Measurements from ENCODE around the gene CAMTA1. TPM values are rescaled to one million over a fixed set of nuclear protein-coding genes. Genes with fewer than 3 reads are reported as not detected.
A peak's percentile ranks its signal among the peaks of the same experiment; 100 is the strongest.

CAMTA1 gene
- total RNA-seq, 1 experiment from 2014 or later: 50.3 TPM

DNA sequence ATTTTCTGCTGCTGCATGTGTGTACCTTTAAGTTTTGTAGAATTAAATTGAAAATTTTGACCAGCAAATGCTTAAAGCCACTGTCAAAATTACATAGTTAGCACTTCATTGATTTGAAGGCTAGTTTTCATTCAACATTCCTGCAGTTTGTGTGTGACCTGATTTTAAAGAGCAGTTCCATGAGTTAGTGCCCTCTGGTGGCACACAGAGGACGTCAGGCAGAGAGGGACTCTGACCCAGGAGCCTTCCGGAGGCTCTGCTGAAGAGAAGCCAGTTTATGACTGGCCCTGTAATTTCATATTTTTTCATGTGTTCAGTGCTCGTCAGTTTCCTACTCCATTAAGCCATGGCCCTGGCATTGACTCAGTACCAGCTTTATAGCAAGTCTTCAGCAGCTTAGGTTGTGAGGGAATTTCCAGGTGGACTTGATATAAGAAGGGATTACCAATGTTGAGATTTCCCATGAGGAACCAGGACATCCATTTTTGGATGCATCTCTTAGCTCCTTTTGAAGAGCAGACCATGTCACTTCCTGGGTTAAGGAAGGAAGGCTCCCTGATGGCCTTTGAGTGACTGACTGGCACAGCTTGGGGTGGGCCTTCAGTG, 104.7 kb downstream of the CAMTA1 start:
- Mint-ChIP-seq H3K27me3 (ENCODE audit: unreplicated experiment) (no peaks in the 10 kb centered on the region), H3K4me3 (ENCODE audit: low read depth, unreplicated experiment) (no peak overlapping the region), H3K36me3 (ENCODE audit: insufficient read depth, unreplicated experiment) (peaks cover 12% of the 10 kb centered on the region), H3K4me1 (ENCODE audit: low read depth, unreplicated experiment) (peaks cover 9% of the 10 kb centered on the region), H3K27ac (ENCODE audit: unreplicated experiment) (no peak overlapping the region), H3K9me3 (ENCODE audit: low read depth, unreplicated experiment) (no peaks in the 10 kb centered on the region)
- peak; percentile 57 for DNase-seq
- intact Hi-C loops (cut with micrococcal nuclease; ENCODE audit: unreplicated experiment): loop anchor here (2.0 kb wide), 2 partner anchors 95 to 163 kb away; no protein-coding TSS in a partner anchor
- no TSS peak for BruUV-seq (replicated peaks)
- peak; percentile 56 for TF ChIP-seq CTCF (IDR thresholded peaks at IDR 0.05; ENCODE audit: unreplicated experiment)
- CTCF ChIA-PET: interaction anchor here (1.0 kb wide), 1 partner anchor 94 kb away, joined by 3 read pairs; no protein-coding TSS in a partner anchor

GRCh38 chr1:6890686-6891085, 105.4 kb downstream of the CAMTA1 start:
- no TSS peak for BruUV-seq (replicated peaks)
- H3K27me3 Mint-ChIP-seq (ENCODE audit: unreplicated experiment): no peaks in the 10 kb centered on the region
- CTCF ChIA-PET: no interaction called here
- intact Hi-C loops (cut with micrococcal nuclease; ENCODE audit: unreplicated experiment): loop anchor here (2.0 kb wide), 1 partner anchor 164 kb away; no protein-coding TSS in a partner anchor
- TF ChIP-seq CTCF (IDR thresholded peaks at IDR 0.05; ENCODE audit: unreplicated experiment): no peak
- H3K4me3 Mint-ChIP-seq (ENCODE audit: low read depth, unreplicated experiment): no peak overlapping the region
- H3K36me3 Mint-ChIP-seq (ENCODE audit: insufficient read depth, unreplicated experiment): peaks cover 10% of the 10 kb centered on the region
- no peak for DNase-seq
- no peaks in the 10 kb centered on the region for H3K9me3 Mint-ChIP-seq (ENCODE audit: low read depth, unreplicated experiment)
- no peak overlapping the region for H3K27ac Mint-ChIP-seq (ENCODE audit: unreplicated experiment)
- H3K4me1 Mint-ChIP-seq (ENCODE audit: low read depth, unreplicated experiment): peaks cover 9% of the 10 kb centered on the region

DNA sequence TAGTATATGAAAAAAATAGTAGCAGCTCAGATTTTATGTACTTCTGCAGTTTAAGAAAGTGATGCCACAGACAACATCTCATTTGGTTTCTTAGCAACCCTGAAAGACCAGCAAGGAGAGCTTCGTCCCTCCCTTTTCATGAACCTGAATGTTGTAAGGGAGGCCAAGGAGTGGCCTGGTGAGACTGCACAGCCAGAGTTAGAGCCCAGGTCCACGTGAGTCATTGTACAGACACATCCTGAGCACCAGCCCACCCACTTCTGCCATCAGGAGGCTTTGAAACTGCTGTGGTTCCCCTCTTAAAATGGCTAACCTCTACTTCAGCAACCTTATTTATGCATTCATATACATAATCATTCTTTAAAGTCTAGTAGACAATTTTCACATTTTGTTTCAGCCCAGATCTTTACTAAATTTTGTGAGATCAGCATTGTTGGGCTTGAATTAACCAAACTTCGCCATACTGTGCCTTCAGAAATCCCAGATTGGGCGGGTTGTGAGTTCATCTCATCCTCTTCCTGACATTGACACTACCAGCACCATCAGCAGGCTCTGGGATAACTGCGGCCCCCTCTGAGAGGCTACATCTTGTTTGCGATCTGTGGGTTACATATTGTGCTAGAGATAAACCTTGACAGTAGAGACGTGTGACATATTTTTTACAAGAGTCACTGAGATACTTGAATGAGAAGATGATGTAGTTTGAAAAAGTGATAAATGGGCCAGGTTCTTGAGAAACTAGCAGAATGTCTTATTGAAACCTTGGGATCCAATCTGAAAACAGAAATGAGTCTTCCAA, 106.7 kb downstream of the CAMTA1 start:
- intact Hi-C loops (cut with micrococcal nuclease; ENCODE audit: unreplicated experiment): loop anchor here (2.0 kb wide), 1 partner anchor 165 kb away; no protein-coding TSS in a partner anchor
- Mint-ChIP-seq H3K27me3 (ENCODE audit: unreplicated experiment) (no peaks in the 10 kb centered on the region), H3K36me3 (ENCODE audit: insufficient read depth, unreplicated experiment) (peaks cover 7% of the 10 kb centered on the region), H3K27ac (ENCODE audit: unreplicated experiment) (no peak overlapping the region), H3K9me3 (ENCODE audit: low read depth, unreplicated experiment) (no peaks in the 10 kb centered on the region), H3K4me3 (ENCODE audit: low read depth, unreplicated experiment) (no peak overlapping the region), H3K4me1 (ENCODE audit: low read depth, unreplicated experiment) (peaks cover 9% of the 10 kb centered on the region)
- no peak for DNase-seq
- no TSS peak for BruUV-seq (replicated peaks)
- CTCF ChIA-PET: no interaction called here
- no peak for TF ChIP-seq CTCF (IDR thresholded peaks at IDR 0.05; ENCODE audit: unreplicated experiment)

GRCh38 chr1:6893388-6893787, 108.1 kb downstream of the CAMTA1 start:
- CTCF ChIA-PET: no interaction called here
- Mint-ChIP-seq H3K27me3 (ENCODE audit: unreplicated experiment) (no peaks in the 10 kb centered on the region), H3K4me3 (ENCODE audit: low read depth, unreplicated experiment) (no peak overlapping the region), H3K4me1 (ENCODE audit: low read depth, unreplicated experiment) (peaks cover 2% of the 10 kb centered on the region), H3K9me3 (ENCODE audit: low read depth, unreplicated experiment) (no peaks in the 10 kb centered on the region), H3K36me3 (ENCODE audit: insufficient read depth, unreplicated experiment) (peaks cover 7% of the 10 kb centered on the region), H3K27ac (ENCODE audit: unreplicated experiment) (no peak overlapping the region)
- BruUV-seq (replicated peaks): no TSS peak
- intact Hi-C loops (cut with micrococcal nuclease; ENCODE audit: unreplicated experiment): no loop called here
- TF ChIP-seq CTCF (IDR thresholded peaks at IDR 0.05; ENCODE audit: unreplicated experiment): no peak
- DNase-seq: no peak
